Skeletal muscle satellite cell (primary cell): ENCODE data around the gene SLC6A12.

Source experiments
- H3K27me3 ChIP-seq: 2 replicates; pipeline ENCODE4 v1.7.0; 2013; ENCODE audit warnings: low read length; ENCODE audit not compliant: control insufficient read depth, insufficient read depth
- H3K36me3 ChIP-seq: 2 replicates; pipeline ENCODE4 v1.7.0; 2013; ENCODE audit warnings: mild to moderate bottlenecking, control low read depth, low read length; ENCODE audit not compliant: insufficient read depth
- H3K4me1 ChIP-seq: 2 replicates; pipeline ENCODE4 v1.7.0; 2013; ENCODE audit warnings: low read length; ENCODE audit not compliant: control insufficient read depth, insufficient read depth
- H3K4me2 ChIP-seq: 2 replicates; pipeline ENCODE4 v1.7.0; 2013; ENCODE audit warnings: mild to moderate bottlenecking, low read length
- H3K4me3 ChIP-seq: 2 replicates; pipeline ENCODE4 v1.7.0; 2013; ENCODE audit warnings: low read length
- H3K9ac ChIP-seq: 2 replicates; pipeline ENCODE4 v1.7.0; 2013; ENCODE audit warnings: mild to moderate bottlenecking, low read depth, low read length, moderate library complexity
- H3K9me3 ChIP-seq: replicated peaks from 2 replicates; pipeline ENCODE4 v1.7.0; 2013; ENCODE audit warnings: mild to moderate bottlenecking, control low read depth, low read length

SLC6A12 gene

DNA sequence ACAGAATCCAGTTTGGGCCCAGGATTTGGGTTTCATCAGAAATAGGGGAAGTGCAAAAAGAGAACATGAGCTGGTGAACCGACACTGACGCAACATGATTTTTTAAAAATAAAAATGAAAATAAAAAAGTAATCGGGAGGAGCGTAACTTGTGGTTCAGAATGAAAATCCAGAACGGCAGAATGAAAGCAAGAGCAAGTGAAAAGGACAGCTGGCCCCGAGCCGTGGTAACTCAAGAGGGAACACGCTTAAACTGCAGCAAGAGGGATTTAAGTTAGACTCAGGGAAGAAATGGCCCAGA, 1.6 kb downstream of the SLC6A12 start:
- Histone ChIP-seq H3K9ac (no peak overlapping the region), H3K27me3 (peaks cover 87% of the 10 kb centered on the region), H3K4me1 (no peaks in the 10 kb centered on the region), H3K4me2 (no peak overlapping the region), H3K9me3 (no peaks in the 10 kb centered on the region), H3K36me3 (no peaks in the 10 kb centered on the region), H3K4me3 (no peak overlapping the region)

DNA sequence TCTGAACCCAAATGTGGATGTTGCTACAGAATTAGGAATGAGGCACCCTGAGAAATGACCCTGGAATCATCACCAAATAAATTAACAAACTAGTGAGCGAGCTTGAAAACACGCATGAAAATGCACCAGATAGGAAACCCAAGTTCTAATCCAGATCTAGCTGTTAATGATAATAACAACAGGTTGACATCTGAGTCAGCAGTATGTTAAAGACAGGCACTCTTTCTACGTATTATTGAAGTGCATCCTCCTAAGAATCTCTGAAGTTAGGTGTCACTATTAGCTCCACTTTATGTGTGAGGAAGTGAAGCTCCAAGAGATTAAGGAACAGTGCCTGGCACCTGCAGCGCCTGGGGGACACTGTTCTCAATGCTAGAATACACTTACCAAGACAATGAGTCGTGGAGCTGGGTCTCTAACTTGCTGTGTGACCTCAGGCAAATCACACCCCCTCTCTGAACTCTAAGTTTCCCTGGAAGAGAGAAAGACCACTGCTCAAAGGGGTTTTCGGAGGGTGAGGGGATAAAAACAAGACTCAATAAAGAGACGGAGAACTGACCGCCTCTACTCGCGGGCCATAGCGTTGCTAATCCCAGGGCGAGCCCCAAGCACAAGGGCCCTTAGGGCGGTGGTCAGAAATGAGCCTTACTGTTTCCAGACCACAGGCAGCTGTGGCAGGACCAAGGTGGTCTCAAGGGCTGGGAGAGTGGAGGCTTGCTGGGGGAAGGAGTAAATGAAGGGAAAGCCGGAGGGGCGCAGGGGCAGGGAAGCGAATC, 2.1 kb downstream of the SLC6A12 start:
- Histone ChIP-seq H3K4me3 (no peak overlapping the region), H3K4me1 (no peaks in the 10 kb centered on the region), H3K9me3 (no peaks in the 10 kb centered on the region), H3K27me3 (peaks cover 89% of the 10 kb centered on the region), H3K9ac (no peak overlapping the region), H3K36me3 (no peaks in the 10 kb centered on the region), H3K4me2 (no peak overlapping the region)

DNA sequence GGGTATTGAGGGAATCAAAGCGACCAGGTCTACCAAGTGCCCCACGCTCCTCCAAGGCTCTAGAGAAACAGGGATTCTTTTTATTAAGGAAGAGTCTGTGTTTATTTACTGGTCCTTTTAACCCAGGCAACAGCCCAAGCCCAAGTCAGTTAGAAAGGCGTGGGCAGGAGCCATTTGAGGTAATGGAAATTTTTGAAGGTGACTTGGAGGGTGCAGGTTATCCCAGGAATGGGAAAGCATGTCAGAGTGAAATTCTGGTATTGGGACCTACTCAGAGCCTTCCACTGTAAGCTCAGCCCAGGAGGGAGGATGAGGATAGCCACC, 2.9 kb downstream of the SLC6A12 start:
- no peak overlapping the region for H3K9ac ChIP-seq
- H3K27me3 ChIP-seq, result peaks cover 92% of the 10 kb centered on the region
- H3K4me1 ChIP-seq, result no peaks in the 10 kb centered on the region

DNA sequence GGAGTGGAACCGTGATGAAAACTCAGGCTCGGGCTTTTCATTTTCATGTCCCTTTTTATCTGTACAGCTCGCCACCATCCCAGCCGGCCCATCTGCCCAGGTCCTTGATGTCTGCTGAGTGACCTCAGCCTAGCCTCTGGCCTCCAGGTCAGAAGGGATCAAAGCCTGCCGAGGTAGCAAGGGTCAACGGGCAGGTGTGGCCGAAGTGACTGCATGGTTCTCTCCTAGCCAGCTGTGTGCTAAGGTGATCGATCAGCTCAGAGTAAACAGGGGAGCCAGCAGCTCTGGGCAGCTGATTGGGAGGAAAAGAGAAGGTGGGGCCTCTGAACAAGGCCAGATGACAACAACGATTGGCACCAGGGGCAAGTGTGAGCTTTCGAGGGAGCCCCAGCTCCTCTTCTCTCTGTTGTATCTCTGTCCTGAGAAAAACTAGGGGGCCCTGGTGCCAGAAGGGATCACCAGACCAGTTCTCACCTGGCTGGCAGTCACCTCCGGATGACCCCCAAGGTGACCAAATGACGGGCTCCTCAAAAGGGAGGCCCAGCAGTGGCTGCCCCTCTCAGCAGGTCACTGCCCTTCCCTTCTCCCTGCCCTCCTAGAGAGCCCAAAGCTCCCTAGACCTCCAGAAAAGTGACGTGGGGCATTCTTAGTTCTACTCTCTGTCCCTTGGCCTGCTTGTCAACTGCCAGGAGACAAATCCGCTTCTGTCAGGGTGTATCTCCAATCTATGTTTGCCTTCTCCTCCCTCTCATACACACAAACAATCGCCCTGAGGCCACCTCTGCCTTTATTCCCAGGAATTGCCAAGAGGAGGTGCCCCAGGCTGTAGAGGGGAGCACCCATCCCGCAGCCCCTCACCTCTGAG, 3.4 kb downstream of the SLC6A12 start:
- H3K9me3 ChIP-seq, result no peaks in the 10 kb centered on the region
- H3K36me3 ChIP-seq, result no peaks in the 10 kb centered on the region
- no peak overlapping the region for H3K4me3 ChIP-seq
- H3K27me3 ChIP-seq, result peaks cover 95% of the 10 kb centered on the region
- H3K4me2 ChIP-seq, result no peak overlapping the region
- H3K9ac ChIP-seq, result no peak overlapping the region
- no peaks in the 10 kb centered on the region for H3K4me1 ChIP-seq

More for the DNA sequence above, 2.9 kb downstream of the SLC6A12 start:
- no peak overlapping the region for H3K4me2 ChIP-seq
- H3K36me3 ChIP-seq, result no peaks in the 10 kb centered on the region
- no peaks in the 10 kb centered on the region for H3K9me3 ChIP-seq
- H3K4me3 ChIP-seq, result no peak overlapping the region

DNA sequence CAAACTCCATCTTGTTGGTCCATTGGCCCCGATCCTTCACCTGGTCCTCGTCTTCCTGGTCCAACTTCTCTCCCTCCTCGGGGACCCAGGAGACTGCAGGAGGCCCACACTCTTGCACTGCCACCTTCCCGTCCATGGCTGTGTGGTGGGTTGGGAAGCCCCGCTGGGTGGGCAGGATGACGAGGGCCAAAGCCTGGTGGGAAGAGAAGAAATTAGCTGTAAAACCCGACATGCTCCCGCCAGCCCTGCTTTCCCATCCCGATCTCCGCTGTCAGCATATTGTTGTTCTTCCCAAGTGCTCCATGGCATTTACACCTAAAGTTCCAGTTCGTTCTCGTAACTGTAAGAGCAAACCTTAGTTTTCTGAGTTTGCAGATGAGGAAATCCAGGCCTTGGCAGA, 4.1 kb downstream of the SLC6A12 start:
- H3K9me3 ChIP-seq, result no peaks in the 10 kb centered on the region
- H3K27me3 ChIP-seq, result peaks cover 96% of the 10 kb centered on the region
- no peak overlapping the region for H3K4me3 ChIP-seq
- no peak overlapping the region for H3K9ac ChIP-seq
- no peak overlapping the region for H3K4me2 ChIP-seq
- no peaks in the 10 kb centered on the region for H3K4me1 ChIP-seq
- no peaks in the 10 kb centered on the region for H3K36me3 ChIP-seq

DNA sequence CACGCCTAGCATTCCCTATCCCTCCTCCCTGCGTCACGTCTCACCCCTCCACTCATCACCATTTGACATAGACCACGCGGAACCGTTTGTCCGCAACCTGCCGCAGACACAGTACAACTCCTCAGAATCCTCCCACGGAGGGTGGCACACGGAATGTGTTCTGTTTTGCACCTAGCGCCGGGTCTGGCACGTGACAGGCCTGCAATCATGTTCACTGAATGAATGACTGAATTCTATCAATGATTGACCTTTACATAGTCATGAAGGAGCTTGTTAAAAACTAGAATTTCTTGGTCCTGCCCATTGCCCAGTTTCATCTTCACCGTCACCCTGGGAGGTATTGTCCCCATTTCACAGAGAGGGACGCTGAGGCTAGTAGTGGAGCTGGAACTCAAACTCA, 4.7 kb downstream of the SLC6A12 start:
- no peak overlapping the region for H3K9ac ChIP-seq
- H3K4me1 ChIP-seq, result no peaks in the 10 kb centered on the region
- no peaks in the 10 kb centered on the region for H3K36me3 ChIP-seq
- H3K4me2 ChIP-seq, result no peak overlapping the region
- no peak overlapping the region for H3K4me3 ChIP-seq
- peaks cover 96% of the 10 kb centered on the region for H3K27me3 ChIP-seq
- H3K9me3 ChIP-seq, result no peaks in the 10 kb centered on the region

DNA sequence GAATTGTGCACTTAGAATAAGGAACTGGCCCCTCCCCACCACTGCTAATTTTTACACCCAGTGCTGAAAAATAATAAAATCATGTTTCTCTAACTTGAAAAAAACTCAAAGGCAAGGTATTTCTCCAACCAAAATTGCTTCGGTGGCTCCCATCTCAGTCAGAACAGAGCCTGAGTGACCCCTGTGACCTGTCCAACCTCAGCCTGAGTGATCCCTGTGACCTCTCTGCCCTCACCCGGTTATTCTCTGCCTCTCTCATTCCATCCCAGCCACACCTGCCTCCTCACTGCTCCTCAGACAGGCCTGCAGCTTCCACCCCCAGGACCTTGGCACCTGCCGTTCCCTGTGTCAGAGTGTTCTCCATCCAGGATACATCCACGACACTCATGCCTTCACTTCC, 5.1 kb downstream of the SLC6A12 start:
- no peaks in the 10 kb centered on the region for H3K36me3 ChIP-seq
- no peaks in the 10 kb centered on the region for H3K4me1 ChIP-seq
- H3K9me3 ChIP-seq, result no peaks in the 10 kb centered on the region
- no peak overlapping the region for H3K4me2 ChIP-seq
- peaks cover 96% of the 10 kb centered on the region for H3K27me3 ChIP-seq
- no peak overlapping the region for H3K9ac ChIP-seq
- no peak overlapping the region for H3K4me3 ChIP-seq

DNA sequence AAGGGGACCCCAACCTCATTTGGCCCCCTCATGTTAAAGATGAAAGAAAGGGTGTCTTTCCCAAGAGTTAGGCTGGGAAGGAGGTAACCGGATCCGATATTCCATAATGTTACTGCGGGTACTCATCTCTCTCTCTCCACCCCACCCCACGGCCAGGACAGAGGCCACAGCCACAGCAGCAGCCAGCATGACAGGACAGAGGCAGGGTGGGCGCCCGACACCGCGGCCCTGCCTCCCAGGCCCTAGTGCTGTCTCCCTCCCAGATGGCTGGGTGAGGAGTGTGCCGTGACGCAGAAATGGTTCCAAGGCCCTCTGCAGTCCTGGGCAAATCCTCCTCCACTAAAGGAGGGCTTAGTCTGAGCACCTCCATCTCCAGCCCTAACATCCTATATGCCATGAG, 6.2 kb downstream of the SLC6A12 start:
- Histone ChIP-seq H3K9ac (no peak overlapping the region), H3K27me3 (peaks cover 95% of the 10 kb centered on the region), H3K4me3 (no peak overlapping the region), H3K4me2 (no peak overlapping the region), H3K9me3 (no peaks in the 10 kb centered on the region), H3K4me1 (no peaks in the 10 kb centered on the region), H3K36me3 (no peaks in the 10 kb centered on the region)

DNA sequence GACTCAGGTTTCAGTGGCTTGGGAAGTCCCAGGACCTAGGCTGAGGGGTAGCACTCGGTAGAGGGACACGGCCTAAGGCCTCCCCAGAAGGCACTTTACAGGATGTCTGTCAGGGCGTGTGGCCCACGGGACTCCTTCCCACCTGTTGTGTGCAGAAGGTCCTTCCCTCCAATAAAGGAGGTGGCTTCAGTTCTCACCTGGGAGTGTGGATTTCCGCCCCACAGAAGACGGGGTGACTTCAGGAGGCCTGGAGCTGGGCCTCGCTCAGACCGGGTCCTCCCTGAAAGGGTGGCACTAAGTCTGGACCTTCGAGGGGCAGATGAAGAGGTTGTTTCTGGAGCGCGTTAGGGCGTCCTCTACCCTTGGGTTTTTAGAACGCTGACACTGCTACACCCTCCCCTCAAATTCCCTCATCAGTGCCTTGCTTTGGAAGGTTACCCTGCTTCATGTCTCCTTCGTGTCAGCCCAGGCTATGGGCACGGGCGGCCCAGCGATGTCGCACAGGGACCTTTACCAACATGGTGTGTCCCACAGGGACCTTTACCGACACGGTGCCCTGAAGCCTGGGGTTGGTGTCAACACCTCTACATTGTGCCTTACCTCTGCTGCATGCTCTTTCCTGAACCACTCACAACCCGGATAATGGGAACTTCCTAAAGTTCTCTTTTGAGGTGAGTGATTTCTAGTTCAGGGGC, 7.1 kb downstream of the SLC6A12 start:
- H3K4me2 ChIP-seq, result no peak overlapping the region
- peaks cover 95% of the 10 kb centered on the region for H3K27me3 ChIP-seq

DNA sequence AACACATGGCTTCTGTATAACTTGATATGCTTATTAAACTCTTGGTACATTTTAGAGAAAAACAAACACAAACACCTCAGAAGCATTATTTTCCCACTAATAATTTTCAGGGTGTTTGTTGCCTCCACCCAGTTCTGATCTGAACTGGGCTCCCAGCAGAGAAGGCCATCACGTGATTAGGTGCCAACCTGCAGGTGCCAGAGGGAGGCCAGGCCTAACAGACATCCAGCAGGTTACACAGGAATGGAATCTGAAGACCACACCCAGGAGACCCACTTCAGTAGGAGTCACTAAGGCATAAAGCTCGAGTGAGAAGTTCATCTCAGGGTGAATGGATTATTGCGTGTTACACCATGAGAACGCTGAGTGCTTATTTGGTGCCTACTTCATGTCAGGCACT, 8.9 kb downstream of the SLC6A12 start:
- Histone ChIP-seq H3K27me3 (peaks cover 93% of the 10 kb centered on the region), H3K36me3 (no peaks in the 10 kb centered on the region), H3K4me2 (no peak overlapping the region), H3K9ac (no peak overlapping the region), H3K4me3 (no peak overlapping the region), H3K9me3 (no peaks in the 10 kb centered on the region), H3K4me1 (no peaks in the 10 kb centered on the region)

More for the DNA sequence above, 7.1 kb downstream of the SLC6A12 start:
- Histone ChIP-seq H3K4me3 (no peak overlapping the region), H3K4me1 (no peaks in the 10 kb centered on the region), H3K36me3 (no peaks in the 10 kb centered on the region), H3K9me3 (no peaks in the 10 kb centered on the region), H3K9ac (no peak overlapping the region)

DNA sequence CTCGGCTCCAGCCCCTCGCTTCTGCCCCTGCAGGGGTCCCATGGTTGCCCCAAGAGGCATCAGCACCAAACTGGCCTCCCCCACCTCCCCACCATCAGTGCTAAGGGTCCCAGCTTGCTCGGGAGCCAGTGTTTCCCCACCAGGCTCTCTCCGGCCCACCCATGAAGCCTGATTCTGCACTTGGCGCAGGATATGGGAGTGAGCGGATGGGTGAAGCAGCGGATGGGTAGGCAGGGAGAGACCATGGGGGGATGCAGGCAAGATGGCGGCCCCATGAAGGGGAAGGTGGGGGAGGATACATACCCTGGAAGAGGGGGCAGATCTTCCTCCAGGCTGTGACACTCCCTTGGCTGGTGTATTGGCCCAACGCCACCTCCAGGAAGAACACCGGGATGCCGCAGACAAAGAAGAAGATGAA, 9.7 kb downstream of the SLC6A12 start:
- H3K9me3 ChIP-seq, result no peaks in the 10 kb centered on the region
- peaks cover 90% of the 10 kb centered on the region for H3K27me3 ChIP-seq
- H3K4me3 ChIP-seq, result peak overlapping the region; percentile 52
- H3K4me1 ChIP-seq, result no peaks in the 10 kb centered on the region
- H3K9ac ChIP-seq, result no peak overlapping the region
- H3K36me3 ChIP-seq, result no peaks in the 10 kb centered on the region
- peak overlapping the region; percentile 61 for H3K4me2 ChIP-seq
